HEK293 (cell line): ENCODE measurements around the gene PAFAH1B2.
"Not testable (repeated sequence)": the region's sequence is repeated elsewhere in the genome, so short reads cannot be mapped to it uniquely, and the experiment has no call there.

ENCODE experiments used
- CTCF ChIA-PET: fragments of 350-600 bp; formaldehyde crosslinking; extraction: SDS; loops from one replicate; lab custom pipeline; 2021; ENCODE audit warnings: antibody characterized with exemption; lab: Yijun Ruan, JAX
- POLR2A ChIA-PET: fragments of 300-600 bp; formaldehyde crosslinking; extraction: SDS; loops from one replicate; lab custom pipeline; 2020; ENCODE audit warnings: antibody characterized with exemption, inconsistent platforms; lab: Yijun Ruan, JAX
- H3K27ac ChIP-seq: fragments of 200-500 bp; sonication (Bioruptor generic); 2 replicates; pipeline ENCODE4 v1.5.1; 2014; ENCODE audit warnings: low read depth, low read length, control low read depth, inconsistent platforms; ENCODE audit errors: extremely low read depth
- H3K36me3 ChIP-seq, 2 experiments: fragments of 200-500 bp in 1 of 2; sonication (Bioruptor generic) in 1 of 2; 1 replicate in 1 of 2; 2 replicates in 1 of 2; pipeline ENCODE4 v1.5.1; 2014 to 2017; ENCODE audit warnings: inconsistent platforms in 2 of 2, low read length in 2 of 2; ENCODE audit not compliant: control insufficient read depth in 2 of 2, insufficient read depth in 1 of 2
- H3K4me1 ChIP-seq: fragments of 200-500 bp; sonication (Bioruptor generic); 2 replicates; pipeline ENCODE4 v1.5.1; 2014; ENCODE audit warnings: mild to moderate bottlenecking, low read length, inconsistent platforms; ENCODE audit not compliant: control insufficient read depth, insufficient read depth
- H3K4me3 ChIP-seq: 2 replicates; pipeline ENCODE4 v1.5.1; 2011; ENCODE audit warnings: low read depth, mild to moderate bottlenecking, control low read depth, low read length, moderate library complexity
- H3K9me3 ChIP-seq: fragments of 200-500 bp; sonication (Bioruptor generic); 2 replicates; pipeline ENCODE4 v1.5.1; 2014; ENCODE audit warnings: low read depth, low read length, inconsistent platforms; ENCODE audit not compliant: control insufficient read depth, insufficient read depth
- HOXC10 ChIP-seq: sonication (generic); formaldehyde crosslinking; IDR thresholded peaks from 2 replicates; pipeline ENCODE4 v1.8.1; 2023; ENCODE audit warnings: mild to moderate bottlenecking, missing genetic modification reagents
- PRDM10 ChIP-seq: fragments of 450-650 bp; formaldehyde crosslinking; IDR thresholded peaks from 2 replicates; pipeline ENCODE4 v1.5.1; 2016; ENCODE audit warnings: missing biosample characterization, missing genetic modification characterization
- ZBTB1 ChIP-seq: fragments of 450-650 bp; formaldehyde crosslinking; IDR thresholded peaks from 2 replicates; pipeline ENCODE4 v1.5.1; 2016; ENCODE audit warnings: missing biosample characterization, missing genetic modification characterization
- ZBTB6 ChIP-seq: fragments of 450-650 bp; formaldehyde crosslinking; IDR thresholded peaks from 2 replicates; pipeline ENCODE4 v1.5.1; 2017; ENCODE audit warnings: missing biosample characterization, missing genetic modification characterization
- ZNF16 ChIP-seq: fragments of 450-650 bp; formaldehyde crosslinking; IDR thresholded peaks from 2 replicates; pipeline ENCODE4 v1.5.1; 2016; ENCODE audit warnings: low read depth, missing biosample characterization, missing genetic modification characterization
- ZNF202 ChIP-seq: fragments of 450-650 bp; formaldehyde crosslinking; IDR thresholded peaks from 2 replicates; pipeline ENCODE4 v1.5.1; 2016; ENCODE audit warnings: missing biosample characterization, missing genetic modification characterization, borderline replicate concordance
- ZNF239 ChIP-seq: fragments of 450-650 bp; formaldehyde crosslinking; IDR thresholded peaks from 2 replicates; pipeline ENCODE4 v1.5.1; 2016; ENCODE audit warnings: missing biosample characterization, missing genetic modification characterization
- ZNF311 ChIP-seq: fragments of 450-650 bp; formaldehyde crosslinking; IDR thresholded peaks from 2 replicates; pipeline ENCODE4 v1.5.1; 2017; ENCODE audit warnings: missing biosample characterization, missing genetic modification characterization, borderline replicate concordance
- ZNF366 ChIP-seq: fragments of 450-650 bp; formaldehyde crosslinking; conservative IDR thresholded peaks from 2 replicates; pipeline ENCODE4 v1.5.1; 2016; ENCODE audit warnings: missing biosample characterization, missing genetic modification characterization
- ZNF792 ChIP-seq: fragments of 450-650 bp; formaldehyde crosslinking; IDR thresholded peaks from 2 replicates; pipeline ENCODE4 v1.5.1; 2016; ENCODE audit warnings: missing biosample characterization, missing genetic modification characterization
- TF ChIP-seq, protein P1 (sequence below): fragments of 450-650 bp; formaldehyde crosslinking; IDR thresholded peaks from 2 replicates; pipeline ENCODE4 v1.5.1; 2016; ENCODE audit warnings: missing biosample characterization, missing genetic modification characterization, low read depth

The PAFAH1B2 gene

DNA sequence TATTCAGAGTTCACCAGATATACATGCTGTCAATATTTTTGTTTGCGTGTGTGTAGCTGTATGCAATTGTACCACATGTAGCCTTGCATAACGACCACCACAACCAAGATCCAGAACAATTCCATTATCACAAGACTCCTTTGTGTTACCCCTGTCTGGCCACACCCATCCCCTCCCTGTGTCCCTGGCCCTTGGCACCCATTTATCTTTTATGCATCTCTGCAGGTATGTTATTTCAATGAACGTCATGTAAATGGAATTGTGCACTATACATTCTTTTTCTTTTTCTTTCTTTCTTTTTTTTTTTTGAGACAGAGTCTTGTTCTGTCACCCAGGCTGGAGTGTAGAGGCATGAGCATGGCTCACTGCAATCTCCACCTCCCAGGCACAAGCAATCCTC, 9.7 kb upstream of the PAFAH1B2 start (continued):
- TF ChIP-seq HOXC10 (no peak), ZNF366 (tag by site-specific recombination) (no peak), ZBTB1 (tag by site-specific recombination) (no peak), ZNF202 (tag by site-specific recombination) (no peak), ZNF792 (tag by site-specific recombination) (no peak), ZNF311 (no peak), ZNF239 (tag by site-specific recombination) (no peak)
- TF ChIP-seq, protein P1, sequence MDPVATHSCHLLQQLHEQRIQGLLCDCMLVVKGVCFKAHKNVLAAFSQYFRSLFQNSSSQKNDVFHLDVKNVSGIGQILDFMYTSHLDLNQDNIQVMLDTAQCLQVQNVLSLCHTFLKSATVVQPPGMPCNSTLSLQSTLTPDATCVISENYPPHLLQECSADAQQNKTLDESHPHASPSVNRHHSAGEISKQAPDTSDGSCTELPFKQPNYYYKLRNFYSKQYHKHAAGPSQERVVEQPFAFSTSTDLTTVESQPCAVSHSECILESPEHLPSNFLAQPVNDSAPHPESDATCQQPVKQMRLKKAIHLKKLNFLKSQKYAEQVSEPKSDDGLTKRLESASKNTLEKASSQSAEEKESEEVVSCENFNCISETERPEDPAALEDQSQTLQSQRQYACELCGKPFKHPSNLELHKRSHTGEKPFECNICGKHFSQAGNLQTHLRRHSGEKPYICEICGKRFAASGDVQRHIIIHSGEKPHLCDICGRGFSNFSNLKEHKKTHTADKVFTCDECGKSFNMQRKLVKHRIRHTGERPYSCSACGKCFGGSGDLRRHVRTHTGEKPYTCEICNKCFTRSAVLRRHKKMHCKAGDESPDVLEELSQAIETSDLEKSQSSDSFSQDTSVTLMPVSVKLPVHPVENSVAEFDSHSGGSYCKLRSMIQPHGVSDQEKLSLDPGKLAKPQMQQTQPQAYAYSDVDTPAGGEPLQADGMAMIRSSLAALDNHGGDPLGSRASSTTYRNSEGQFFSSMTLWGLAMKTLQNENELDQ (tag by site-specific recombination): no peak

GRCh38 chr11:117134979-117135378, 9.1 kb upstream of the PAFAH1B2 start:
- CTCF ChIA-PET: interaction anchor here (2.1 kb wide), 1 partner anchor 11 kb away, joined by 4 read pairs; no protein-coding TSS in a partner anchor
- H3K4me3 ChIP-seq, H3K27ac ChIP-seq, H3K36me3 ChIP-seq, H3K9me3 ChIP-seq, POLR2A ChIA-PET, H3K4me1 ChIP-seq: not testable (repeated sequence)

GRCh38 chr11:117137223-117138086, 6.6 kb upstream of the PAFAH1B2 start:
- CTCF ChIA-PET: interaction anchor here (0.7 to 1.2 kb wide), 2 partner anchors 44 to 1413 kb away, joined by 3 to 4 read pairs; no protein-coding TSS in a partner anchor
- POLR2A ChIA-PET, H3K4me3 ChIP-seq, H3K4me1 ChIP-seq, H3K27ac ChIP-seq, H3K9me3 ChIP-seq, H3K36me3 ChIP-seq: not testable (repeated sequence)

DNA sequence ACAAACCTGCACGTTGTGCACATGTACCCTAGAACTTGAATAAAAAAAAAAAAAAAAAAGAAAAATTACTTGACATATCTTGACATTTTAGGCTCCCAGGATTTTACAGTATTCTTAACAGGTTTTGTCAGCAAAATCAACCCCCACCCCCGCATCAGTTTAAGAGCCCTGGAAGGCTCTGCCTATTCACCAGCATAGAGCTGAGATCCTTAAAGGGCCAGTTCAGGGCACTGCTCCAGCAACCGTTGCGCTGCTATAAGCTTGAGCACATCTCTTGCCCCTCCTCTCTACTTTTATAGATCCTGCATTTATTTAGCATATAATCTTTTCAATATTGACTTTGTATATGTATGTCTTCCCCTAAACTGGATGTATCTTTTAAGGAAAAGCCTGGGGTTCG, 697 bp upstream of the PAFAH1B2 start:
- Histone ChIP-seq H3K36me3 (peaks cover 0 to 31% of the 10 kb centered on the region in 2 experiments; a peak in 2 of 3 replicates), H3K27ac (peak overlapping the region; percentile 82; the same call in 1 of the 2 replicates), H3K4me3 (peak overlapping the region; percentile 94), H3K9me3 (no peaks in the 10 kb centered on the region), H3K4me1 (no peaks in the 10 kb centered on the region)
- CTCF ChIA-PET: interaction anchor here (0.9 to 1.2 kb wide), 3 partner anchors 37 to 372 kb away, joined by 3 to 5 read pairs (median 4); partner anchors contain the start of gene APOA5
- POLR2A ChIA-PET: interaction anchor here (0.6 to 2.8 kb wide), 8 partner anchors 27 to 502 kb away, joined by 3 to 28 read pairs (median 4); partner anchors contain the start of genes APOA5 and SIDT2
- TF ChIP-seq ZBTB6 (tag by site-specific recombination): peak; percentile 63; the same call in 1 of the 2 replicates
- no peak for TF ChIP-seq ZNF16
- TF ChIP-seq PRDM10 (tag by site-specific recombination): peak; percentile 96
